Heart right ventricle (tissue), 16 donors: Measurements from ENCODE around the gene TIAM1. TPM values are rescaled to one million over a fixed set of nuclear protein-coding genes. Genes with fewer than 3 reads are reported as not detected.

Source experiments
- ATAC-seq, 8 donors: fragments of 200-7000 bp; cut with Tn5 transposase; one replicate each; pipeline ENCODE4 v1.9.1; 2020; ENCODE audit warnings: mild to moderate bottlenecking in 8 of 8, moderate library complexity in 8 of 8, moderate number of reproducible peaks in 1 of 8
- DNase-seq, 2 donors: peaks; one replicate each; pipeline ENCODE4 v3.0.0-alpha.2; 2020
- H3K27ac ChIP-seq, 10 donors: fragments of 200-600 bp; sonication (generic) in 2 of 10; one replicate each; pipeline versions ENCODE4 v1.5.0 to v1.8.0; 2020 to 2022; ENCODE audit warnings: mild to moderate bottlenecking in 3 of 10
- H3K27me3 ChIP-seq, 7 donors: fragments of 200-600 bp; one replicate each; pipeline ENCODE4 v1.8.0; 2021 to 2022; ENCODE audit warnings: mild to moderate bottlenecking in 2 of 7
- H3K36me3 ChIP-seq, 9 donors: fragments of 200-600 bp; sonication (generic) in 1 of 9; one replicate each; pipeline versions ENCODE4 v1.5.0 to v1.8.0; 2020 to 2022; ENCODE audit warnings: mild to moderate bottlenecking in 2 of 9
- H3K4me1 ChIP-seq, 9 donors: fragments of 200-600 bp; sonication (generic) in 1 of 9; one replicate each; pipeline versions ENCODE4 v1.5.0 to v1.8.0; 2020 to 2022; ENCODE audit warnings: mild to moderate bottlenecking in 4 of 9
- H3K4me3 ChIP-seq, 10 donors: fragments of 200-600 bp; sonication (generic) in 2 of 10; one replicate each; pipeline versions ENCODE4 v1.5.0 to v1.8.0; 2020 to 2022; ENCODE audit warnings: mild to moderate bottlenecking in 7 of 10, moderate library complexity in 2 of 10
- H3K9me3 ChIP-seq, 11 donors: fragments of 200-600 bp in 10 of 11; sonication (generic) in 2 of 11; one replicate each; pipeline versions ENCODE4 v1.5.0 to v1.8.0; 2013 to 2022; ENCODE audit warnings: mild to moderate bottlenecking in 2 of 11, control low read depth in 1 of 11, moderate library complexity in 1 of 11
- CTCF ChIP-seq, 9 donors: fragments of 200-600 bp; sonication (generic) in 2 of 9; IDR thresholded peaks; one replicate each; pipeline versions ENCODE4 v1.5.0 to v1.8.0; 2021 to 2022; ENCODE audit warnings: antibody characterized with exemption in 9 of 9, mild to moderate bottlenecking in 5 of 9, moderate library complexity in 1 of 9
- WGBS, 2 donors: extraction: QIAGEN DNeasy Blood & Tissue Kit; methylation state at CpG; one replicate each; pipeline ENCODE4 v1.1.7; 2013; ENCODE audit warnings: inconsistent platforms in 1 of 2; 5-methylcytosine and 5-hydroxymethylcytosine counted together
- intact Hi-C, 10 donors: fragments of 100-400 bp; cut with DNase I; formaldehyde crosslinking; loops; one replicate each; pipeline versions ENCODE4 v1.11.1 to v1.14.2; 2022
- polyA plus RNA-seq, 2 donors: library from polyadenylated mRNA; stranded (reverse); fragments of 200-250 nt; gene quantifications; one replicate each; pipeline ENCODE4 v1.2.3, GENCODE V29; 2013
- total RNA-seq, 10 donors: library from RNA; stranded (reverse); fragmentation: NEBNext Ultra II Directional in 3 of 10; extraction: Animal tissue kit (Norgen Biotek cat#: 25700) in 3 of 10; gene quantifications; one replicate each; pipeline versions ENCODE4 v1.2.1 to v1.2.4, GENCODE V29; 2021 to 2023
- donor health status: Arrhythmogenic right ventricular cardiomyopathy.
- donor health status: ischemic (EF 13 %, LVEDD 7.1; RV severe dilation, severe dysfunction).
- donor health status: healthy with polysubstance abuse.
- donor health status: DM: no; HTN: yes; CAD: no.
- donor health status: DM: no; HTN: no; CAD: no.
- donor health status: ischemic (EF 25% LVEDD 6.9; RV normal size, moderate dysfunction).
- donor health status: ischemic (EF 25% LVEDD 5.7; RV mildly dilated, moderate dysfunction).
- donor health status: healthy.
- donor health status: DM: yes; HTN: yes; CAD: no.
- donor health status: Ischemic cardiomyopathy.
- donor health status: ischemic (EF 35%, LVEDD 5.7; RV mildly dilated, moderate dysfunction).
- donor health status: nonischemic (EF 11% LVEDD 7.7; RV severe dilation, severe dysfunction).
- donor health status: DM: yes; HTN: yes; CAD: no.
- donor health status: PGD.
- donor health status: ischemic (EF 29% LVEDD 5.4; RV normal size, mild dysfunction).
- donor health status: nonischemic (EF 23%, LVEDD 6.1; RV moderate dilation, normal function).

Gene TIAM1
- total and polyA plus RNA-seq, 12 donors, result 0.97 to 4.5 (median 2.0) TPM

DNA sequence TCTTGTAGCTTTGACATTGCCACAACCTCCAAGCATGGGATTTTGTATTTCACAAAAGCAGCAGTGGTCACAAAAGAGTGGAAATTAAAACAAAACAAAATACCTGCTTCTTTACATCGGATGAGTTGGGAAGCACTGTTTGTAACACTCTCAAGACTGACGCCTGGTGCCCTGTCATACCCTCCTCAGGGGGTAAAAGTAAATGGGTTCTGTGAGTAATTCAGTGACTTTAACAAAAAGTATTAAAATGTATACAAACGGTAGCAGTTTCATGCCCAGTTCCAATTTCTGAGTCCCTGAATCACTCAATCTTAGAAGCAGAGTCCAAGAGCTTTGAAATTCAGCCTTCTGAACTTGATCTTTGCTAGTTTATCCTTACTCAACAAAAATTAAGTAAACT, 152.5 kb downstream of the TIAM1 start:
- Histone ChIP-seq H3K36me3 (peaks cover 0 to 5% (median 0%) of the 10 kb centered on the region in 9 donors), H3K27ac (no peak overlapping the region), H3K27me3 (peaks cover 0 to 14% (median 4%) of the 10 kb centered on the region in 7 donors), H3K4me3 (no peak overlapping the region), H3K4me1 (no peaks in the 10 kb centered on the region), H3K9me3 (no peaks in the 10 kb centered on the region)
- DNase-seq (no peak), ATAC-seq (no peak)
- intact Hi-C loops, result loop anchor here in 1 of 10 donors (10.0 kb wide), 1 partner anchor 413 kb away; no protein-coding TSS in a partner anchor
- TF ChIP-seq CTCF (IDR thresholded peaks at IDR 0.05), result no peak
- 92 to 94% methylated on average over 3 of the region's 3 CpGs for WGBS, 2 donors

DNA sequence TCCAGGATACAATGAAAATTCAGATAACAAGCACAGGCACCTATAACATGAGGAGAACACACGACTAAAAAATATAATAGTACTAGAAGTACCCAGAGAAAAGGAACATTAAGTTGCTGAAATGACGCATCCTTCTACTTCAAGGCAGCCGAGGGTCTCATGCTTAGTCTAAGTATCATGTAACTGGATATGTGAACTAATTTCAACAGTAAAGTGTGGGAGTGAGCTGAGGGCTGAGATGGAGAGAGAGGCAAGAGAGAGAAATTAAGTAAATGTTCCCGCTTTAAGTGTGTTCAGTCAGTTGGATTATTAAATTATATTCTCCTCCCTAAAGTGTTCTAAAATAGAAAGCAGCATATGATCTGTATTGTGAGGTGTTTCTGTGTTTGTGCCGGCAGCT, 153.5 kb downstream of the TIAM1 start:
- Histone ChIP-seq H3K27ac (no peak overlapping the region), H3K4me1 (no peaks in the 10 kb centered on the region), H3K27me3 (peaks cover 0 to 11% (median 0%) of the 10 kb centered on the region in 7 donors), H3K36me3 (peaks cover 0 to 5% (median 0%) of the 10 kb centered on the region in 9 donors), H3K4me3 (no peak overlapping the region), H3K9me3 (no peaks in the 10 kb centered on the region)
- DNase-seq, result no peak
- intact Hi-C loops, result loop anchor here in 1 of 10 donors (10.0 kb wide), 1 partner anchor 414 kb away; no protein-coding TSS in a partner anchor
- TF ChIP-seq CTCF (IDR thresholded peaks at IDR 0.05), result no peak
- 70 to 82% methylated on average over 5 of the region's 5 CpGs for WGBS, 2 donors
- no peak for ATAC-seq

DNA sequence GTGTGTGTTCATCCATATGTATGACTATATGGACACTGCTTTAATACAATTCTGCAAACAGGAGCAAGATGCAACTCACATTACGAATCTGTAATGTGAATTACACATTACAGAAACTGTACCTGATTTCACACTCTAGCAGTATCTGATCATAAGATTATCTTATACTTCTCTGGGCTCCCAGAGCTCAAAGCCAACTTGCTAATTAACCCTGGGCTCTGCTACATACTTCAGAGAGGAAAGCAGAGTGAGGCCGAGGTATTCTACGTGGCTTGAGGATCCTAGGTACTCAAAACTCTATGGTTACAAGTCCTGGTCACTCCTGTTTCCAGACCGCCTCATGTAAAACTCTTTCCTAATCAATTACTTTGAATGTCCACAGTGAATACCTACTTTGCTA, 156.6 kb downstream of the TIAM1 start:
- WGBS, 2 donors, result 88 to 90% methylated on average over 4 of the region's 4 CpGs
- no peak for DNase-seq
- no peak for TF ChIP-seq CTCF (IDR thresholded peaks at IDR 0.05)
- Histone ChIP-seq H3K4me1 (no peaks in the 10 kb centered on the region), H3K27me3 (peaks cover 0 to 9% (median 0%) of the 10 kb centered on the region in 7 donors), H3K36me3 (no peaks in the 10 kb centered on the region), H3K9me3 (no peaks in the 10 kb centered on the region), H3K27ac (peak overlapping the region in 1 of 10 donors; percentile 36), H3K4me3 (no peak overlapping the region)
- ATAC-seq, result no peak
- intact Hi-C loops, result no loop called here

DNA sequence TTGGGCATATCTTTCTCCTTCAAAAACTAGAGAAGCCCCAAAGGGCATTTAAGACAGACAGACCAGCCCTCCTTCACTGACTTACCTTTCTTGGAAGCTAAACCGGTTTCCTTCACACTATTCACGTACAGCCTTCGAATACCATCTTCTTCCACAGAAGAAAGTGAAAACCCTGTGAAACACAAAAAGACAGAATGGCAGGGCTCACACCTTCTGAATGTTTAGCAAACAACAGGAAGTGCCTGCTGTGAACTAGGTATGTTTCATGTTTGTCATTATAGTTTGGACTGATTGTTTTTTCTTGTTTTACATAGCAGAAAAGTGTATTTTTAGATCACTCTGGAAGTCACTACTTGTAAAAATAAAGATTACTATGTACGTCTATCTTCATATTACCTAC, 157.1 kb downstream of the TIAM1 start:
- TF ChIP-seq CTCF (IDR thresholded peaks at IDR 0.05), result no peak
- ATAC-seq, result no peak
- H3K4me3 ChIP-seq, result no peak overlapping the region
- H3K27me3 ChIP-seq, result peaks cover 0 to 9% (median 0%) of the 10 kb centered on the region in 7 donors
- no peaks in the 10 kb centered on the region for H3K36me3 ChIP-seq
- no peaks in the 10 kb centered on the region for H3K9me3 ChIP-seq
- 82 to 83% methylated on average over 4 of the region's 4 CpGs for WGBS, 2 donors
- intact Hi-C loops, result no loop called here
- H3K27ac ChIP-seq, result peak overlapping the region in 1 of 10 donors; percentile 36
- no peak for DNase-seq
- no peaks in the 10 kb centered on the region for H3K4me1 ChIP-seq
